A673 (cell line): Measurements from ENCODE around the gene MEGF11. TPM values are rescaled to one million over a fixed set of nuclear protein-coding genes. Genes with fewer than 3 reads are reported as not detected.

Source experiments
- BruUV-seq: library from RNA; stranded (reverse); fragments of 400-500 nt; replicated peaks from 2 replicates; lab custom pipeline; 2021; lab: Mats Ljungman, UMichigan
- CTCF ChIA-PET: fragments of 300-600 bp; sonication (Branson Sonifier 250); formaldehyde crosslinking; loops from one replicate; lab custom pipeline; 2022; ENCODE audit warnings: antibody characterized with exemption; lab: Charles Lee
- POLR2A ChIA-PET: fragments of 300-600 bp; sonication (Branson Sonifier 250); formaldehyde crosslinking; loops from one replicate; lab custom pipeline; 2022; ENCODE audit warnings: antibody characterized with exemption; ENCODE audit not compliant: low non-redundant PET; lab: Charles Lee
- DNase-seq: peaks from one replicate; pipeline ENCODE4 v3.0.0-alpha.2; 2015; ENCODE audit warnings: low spot score
- H3K27ac ChIP-seq: fragments of 200-600 bp; sonication (generic); 2 replicates; pipeline ENCODE4 v1.5.1; 2016; ENCODE audit warnings: mixed run types, low read depth, mild to moderate bottlenecking, mixed read lengths, antibody characterized with exemption, low read length; ENCODE audit not compliant: poor library complexity, severe bottlenecking
- H3K27me3 ChIP-seq: fragments of 200-600 bp; sonication (generic); replicated peaks from 2 replicates; pipeline ENCODE4 v1.6.1; 2017; ENCODE audit warnings: mixed run types, low read depth, mild to moderate bottlenecking, mixed read lengths, antibody characterized with exemption, low read length; ENCODE audit not compliant: insufficient read depth, poor library complexity
- H3K36me3 ChIP-seq: fragments of 200-600 bp; sonication (generic); 2 replicates; pipeline ENCODE4 v1.6.1; 2016; ENCODE audit warnings: mixed run types, mild to moderate bottlenecking, mixed read lengths, antibody characterized with exemption, low read length; ENCODE audit not compliant: insufficient read depth, poor library complexity, severe bottlenecking
- H3K4me1 ChIP-seq: fragments of 200-600 bp; sonication (generic); 2 replicates; pipeline ENCODE4 v1.6.1; 2017; ENCODE audit warnings: mixed run types, mild to moderate bottlenecking, mixed read lengths, antibody characterized with exemption, low read length; ENCODE audit not compliant: insufficient read depth, poor library complexity, severe bottlenecking
- H3K4me3 ChIP-seq: fragments of 200-600 bp; sonication (generic); 2 replicates; pipeline ENCODE4 v1.5.1; 2016; ENCODE audit warnings: low read depth, mixed run types, mild to moderate bottlenecking, mixed read lengths, low read length; ENCODE audit not compliant: poor library complexity, severe bottlenecking
- H3K9me3 ChIP-seq: fragments of 200-600 bp; sonication (generic); 2 replicates; pipeline ENCODE4 v1.6.1; 2016; ENCODE audit warnings: mixed run types, low read depth, mild to moderate bottlenecking, mixed read lengths, antibody characterized with exemption, low read length; ENCODE audit not compliant: poor library complexity, severe bottlenecking
- CTCF ChIP-seq: fragments of 300-800, 200-600 bp; sonication (generic); conservative IDR thresholded peaks from 2 replicates; pipeline ENCODE4 v1.5.1; 2017; ENCODE audit warnings: low read depth, mild to moderate bottlenecking, antibody characterized with exemption, low read length, moderate library complexity, mixed read lengths
- EZH2 ChIP-seq: fragments of 200-600 bp; sonication (generic); IDR thresholded peaks from 2 replicates; pipeline ENCODE4 v1.6.1; 2017; ENCODE audit warnings: borderline replicate concordance, low read depth, mild to moderate bottlenecking, mixed read lengths, antibody characterized with exemption, low read length; ENCODE audit not compliant: poor library complexity, severe bottlenecking
- intact Hi-C: fragments of 100-400 bp; cut with micrococcal nuclease; formaldehyde crosslinking; loops from one replicate; pipeline ENCODE4 v1.10.0; 2022; ENCODE audit not compliant: unreplicated experiment
- total RNA-seq: library from RNA; stranded (reverse); gene quantifications from 2 replicates; pipeline ENCODE4 v1.2.3, GENCODE V29; 2021

Gene MEGF11
- total RNA-seq, 1 experiment from 2014 or later, result 0.43 TPM

GRCh38 chr15:65954289-65954741 lies 299.2 kb downstream of the MEGF11 start:
- DNase-seq, result peak; percentile 22
- BruUV-seq, result no TSS peak
- POLR2A ChIA-PET, result no interaction called here
- CTCF ChIA-PET, result no interaction called here
- Histone ChIP-seq H3K27me3 (no peaks in the 10 kb centered on the region), H3K36me3 (no peaks in the 10 kb centered on the region), H3K4me1 (no peaks in the 10 kb centered on the region), H3K27ac (no peak overlapping the region), H3K9me3 (no peaks in the 10 kb centered on the region), H3K4me3 (no peak overlapping the region)
- TF ChIP-seq CTCF, result no peak
- TF ChIP-seq EZH2, result no peak
- intact Hi-C loops, result no loop called here

GRCh38 chr15:65953622-65954021 lies 299.9 kb downstream of the MEGF11 start:
- TF ChIP-seq CTCF, result no peak
- TF ChIP-seq EZH2, result no peak
- DNase-seq, result no peak
- intact Hi-C loops, result no loop called here
- no peaks in the 10 kb centered on the region for H3K27me3 ChIP-seq
- H3K4me3 ChIP-seq, result no peak overlapping the region
- BruUV-seq, result no TSS peak
- no peaks in the 10 kb centered on the region for H3K36me3 ChIP-seq
- no peaks in the 10 kb centered on the region for H3K4me1 ChIP-seq
- H3K27ac ChIP-seq, result no peak overlapping the region
- ChIA-PET CTCF (no interaction called here), POLR2A (no interaction called here)
- no peaks in the 10 kb centered on the region for H3K9me3 ChIP-seq

- Histone ChIP-seq H3K4me1 (no peaks in the 10 kb centered on the region), H3K9me3 (no peaks in the 10 kb centered on the region), H3K36me3 (no peaks in the 10 kb centered on the region), H3K27me3 (no peaks in the 10 kb centered on the region), H3K27ac (no peak overlapping the region), H3K4me3 (no peak overlapping the region)
- TF ChIP-seq EZH2 (no peak), CTCF (no peak)
- intact Hi-C loops, result no loop called here
- ChIA-PET POLR2A (interaction anchor here (0.6 kb wide), 1 partner anchor 92 kb away, joined by 22 read pairs; no protein-coding TSS in a partner anchor), CTCF (no interaction called here)
- BruUV-seq, result no TSS peak
- peak; percentile 56 for DNase-seq
These were observed 301.0 kb downstream of the MEGF11 start for GRCh38 chr15:65952391-65953053.
